HepG2 (cell line): ENCODE results near the gene EIF6. TPM values are rescaled to one million over a fixed set of nuclear protein-coding genes. Genes with fewer than 3 reads are reported as not detected.

ENCODE experiments used
- ATAC-seq: fragments of 200-7000 bp; cut with Tn5 transposase; 3 replicates; pipeline ENCODE4 v1.9.1; 2020; ENCODE audit warnings: mild to moderate bottlenecking, moderate library complexity
- BruUV-seq: library from RNA; stranded (reverse); fragments of 400-500 nt; replicated peaks from 2 replicates; lab custom pipeline; 2021; lab: Mats Ljungman, UMichigan
- CTCF ChIA-PET: fragments of 300-600 bp; formaldehyde crosslinking; extraction: SDS; loops from one replicate; lab custom pipeline; 2021; ENCODE audit warnings: low total read pairs, inconsistent platforms, low intra/inter-chr PET ratio; lab: Yijun Ruan, JAX
- POLR2A ChIA-PET: fragments of 350-600 bp; sonication (Branson Sonifier 250); formaldehyde crosslinking; loops from one replicate; lab custom pipeline; 2020; ENCODE audit warnings: antibody characterized with exemption, inconsistent platforms; lab: Yijun Ruan, JAX
- DNase-seq: peaks from one replicate; pipeline ENCODE4 v3.0.0-alpha.2; 2015; ENCODE audit warnings: low spot score
- FAIRE-seq: peaks from 3 replicates; lab custom pipeline; 2011; peaks lifted over from hg19 to GRCh38; lab: Jason Lieb, UNC
- H2AFZ ChIP-seq: one replicate; pipeline ENCODE4 v1.6.1; 2011; ENCODE audit warnings: low read length, inconsistent platforms
- H3K27ac ChIP-seq: fragments of 300-600 bp; 3 replicates; pipeline ENCODE4 v1.8.0; 2011; ENCODE audit warnings: mixed run types, mild to moderate bottlenecking, mixed read lengths, low read length, inconsistent platforms; ENCODE audit not compliant: insufficient read depth; ENCODE audit errors: extremely low read length
- H3K27me3 ChIP-seq, 2 experiments: fragments of 200-600 bp in 1 of 2; 2 replicates in 1 of 2; 3 replicates in 1 of 2; pipeline versions ENCODE4 v1.6.0 to v1.8.0; 2011; ENCODE audit warnings: low read length in 2 of 2, mild to moderate bottlenecking in 2 of 2, moderate library complexity in 2 of 2, inconsistent platforms in 1 of 2; ENCODE audit not compliant: insufficient read depth in 2 of 2, control insufficient read depth in 1 of 2
- H3K36me3 ChIP-seq, 2 experiments: fragments of 200-600 bp in 1 of 2; replicated peaks in 1 of 2; 2 replicates in 1 of 2; 3 replicates in 1 of 2; pipeline versions ENCODE4 v1.5.1 to v1.8.0; 2011; ENCODE audit warnings: low read length in 2 of 2, inconsistent platforms in 1 of 2; ENCODE audit not compliant: insufficient read depth in 2 of 2, control insufficient read depth in 1 of 2
- H3K4me1 ChIP-seq: 2 replicates; pipeline ENCODE4 v1.5.1; 2012; ENCODE audit warnings: low read length, inconsistent platforms; ENCODE audit not compliant: insufficient read depth
- H3K4me2 ChIP-seq: 2 replicates; pipeline ENCODE4 v1.6.0; 2011; ENCODE audit warnings: low read depth, low read length, inconsistent platforms
- H3K4me3 ChIP-seq, 3 experiments: fragments of 200-600 bp in 1 of 3; sonication (generic), shearing (Covaris generic) in 1 of 3; replicated peaks in 1 of 3; 2 replicates each; pipeline ENCODE4 v1.5.1; 2011 to 2016; ENCODE audit warnings: low read length in 3 of 3, inconsistent platforms in 2 of 3, low read depth in 2 of 3, mild to moderate bottlenecking in 2 of 3, control low read depth in 1 of 3, mixed read lengths in 1 of 3; ENCODE audit not compliant: insufficient read depth in 1 of 3
- H3K79me2 ChIP-seq: one replicate; pipeline ENCODE4 v1.6.1; 2011; ENCODE audit warnings: low read length, inconsistent platforms; ENCODE audit not compliant: insufficient read depth
- H3K9ac ChIP-seq: 2 replicates; pipeline ENCODE4 v1.6.0; 2011; ENCODE audit warnings: mild to moderate bottlenecking, low read depth, low read length, inconsistent platforms; ENCODE audit not compliant: insufficient read depth
- H3K9me3 ChIP-seq: 2 replicates; pipeline ENCODE4 v1.5.1; 2012; ENCODE audit warnings: mild to moderate bottlenecking, low read length
- H4K20me1 ChIP-seq: 2 replicates; pipeline ENCODE4 v1.6.0; 2011; ENCODE audit warnings: inconsistent platforms, mild to moderate bottlenecking, low read length, moderate library complexity; ENCODE audit not compliant: insufficient read depth
- HDAC6 ChIP-seq: fragments of 200-600 bp; sonication (generic); IDR thresholded peaks from 2 replicates; pipeline ENCODE4 v1.7.0; 2017; ENCODE audit warnings: mild to moderate bottlenecking, antibody characterized with exemption, low read length, low read depth
- KAT7 ChIP-seq: IDR thresholded peaks from 2 replicates; pipeline ENCODE4 v1.6.1; 2018; ENCODE audit warnings: borderline replicate concordance, missing compliant biosample characterization
- KLF13 ChIP-seq: sonication (generic); formaldehyde crosslinking; IDR thresholded peaks from 2 replicates; pipeline ENCODE4 v1.4.0; 2020; ENCODE audit warnings: mild to moderate bottlenecking, missing genetic modification reagents
- KLF15 ChIP-seq: sonication (generic); formaldehyde crosslinking; IDR thresholded peaks from 2 replicates; pipeline ENCODE4 v1.8.1; 2023; ENCODE audit warnings: borderline replicate concordance, mild to moderate bottlenecking, inconsistent platforms, missing genetic modification reagents, mixed read lengths
- MZF1 ChIP-seq: sonication (generic); formaldehyde crosslinking; IDR thresholded peaks from 2 replicates; pipeline ENCODE4 v1.8.1; 2023; ENCODE audit warnings: mild to moderate bottlenecking, missing genetic modification reagents, borderline replicate concordance
- RFX5 ChIP-seq: IDR thresholded peaks from 2 replicates; pipeline ENCODE4 v1.6.1; 2011; ENCODE audit warnings: low read depth, low read length, improper control_type of control experiment
- TCF12 ChIP-seq, 2 experiments: fragments of 450-650 bp in 1 of 2; sonication (generic) in 1 of 2; formaldehyde crosslinking in 1 of 2; IDR thresholded peaks; 2 replicates each; pipeline versions ENCODE4 v1.6.1 to v1.8.0; 2017 to 2022; ENCODE audit warnings: antibody characterized with exemption in 1 of 2, mild to moderate bottlenecking in 1 of 2, missing genetic modification reagents in 1 of 2, moderate library complexity in 1 of 2
- XRCC5 ChIP-seq: fragments of 200-400 bp; formaldehyde crosslinking; optimal IDR thresholded peaks from 2 replicates; pipeline ENCODE3; 2017; ENCODE audit warnings: mild to moderate bottlenecking, low read length
- ZC3H4 ChIP-seq: sonication (generic); formaldehyde crosslinking; IDR thresholded peaks from 2 replicates; pipeline ENCODE4 v1.4.0; 2020; ENCODE audit warnings: missing genetic modification reagents, borderline replicate concordance
- ZNF101 ChIP-seq: sonication (generic); formaldehyde crosslinking; IDR thresholded peaks from 2 replicates; pipeline ENCODE4 v1.4.0; 2020; ENCODE audit warnings: mild to moderate bottlenecking, low read depth, missing genetic modification reagents, borderline replicate concordance
- ZNF256 ChIP-seq: sonication (generic); formaldehyde crosslinking; conservative IDR thresholded peaks from 2 replicates; pipeline ENCODE4 v1.4.0; 2020; ENCODE audit warnings: missing genetic modification reagents
- ZNF713 ChIP-seq: sonication (generic); formaldehyde crosslinking; IDR thresholded peaks from 2 replicates; pipeline ENCODE4 v1.4.0; 2020; ENCODE audit warnings: mild to moderate bottlenecking, missing genetic modification reagents
- ZNF746 ChIP-seq: sonication (generic); formaldehyde crosslinking; IDR thresholded peaks from 2 replicates; pipeline ENCODE4 v1.8.0; 2022; ENCODE audit warnings: mild to moderate bottlenecking, missing genetic modification reagents
- WGBS: methylation state at CpG from one replicate; pipeline ENCODE4 v1.1.6; 2017; ENCODE audit warnings: low lambda C conversion rate; 5-methylcytosine and 5-hydroxymethylcytosine counted together
- in situ Hi-C: cut with HindIII; loops from 2 replicates; pipeline ENCODE4 v1.10.0; 2017; ENCODE audit warnings: low pct_unique_long_range_greater_than_20kb; ENCODE audit not compliant: extremely low pct_ligation_motif_present
- intact Hi-C: fragments of 100-400 bp; cut with micrococcal nuclease; formaldehyde crosslinking; loops from one replicate; pipeline ENCODE4 v1.10.0; 2022; ENCODE audit not compliant: unreplicated experiment
- polyA plus RNA-seq, 8 experiments: library from polyadenylated mRNA; depleted of rRNA in 3 of 8; stranded (reverse) in 7 of 8; unstranded in 1 of 8; fragments of >200 nt; fragmentation: Illumina TruSeq in 4 of 8; extraction: Trizol in 4 of 8; gene quantifications; 2 replicates each; pipeline versions ENCODE4 v1.2.1 to v1.2.3, GENCODE V29; 2011 to 2016; ENCODE audit warnings: low read depth in 4 of 8, missing spikeins in 1 of 8, mixed read lengths in 1 of 8; ENCODE audit not compliant: insufficient read depth in 1 of 8
- total RNA-seq, 5 experiments: library from RNA; depleted of rRNA; stranded (reverse); fragments of >200 nt; fragmentation: Illumina TruSeq; extraction: Trizol; gene quantifications; 2 replicates each; pipeline ENCODE4 v1.2.3, GENCODE V29; 2016; ENCODE audit warnings: low read depth in 1 of 5
- TF ChIP-seq, protein P1 (sequence below): sonication (generic); formaldehyde crosslinking; conservative IDR thresholded peaks from 2 replicates; pipeline ENCODE4 v1.4.0; 2020; ENCODE audit warnings: missing genetic modification reagents
- TF ChIP-seq, protein P2 (sequence below): sonication (generic); formaldehyde crosslinking; IDR thresholded peaks from 2 replicates; pipeline ENCODE4 v1.4.0; 2020; ENCODE audit warnings: missing genetic modification reagents
- TF ChIP-seq, protein P3 (sequence below): IDR thresholded peaks from 2 replicates; pipeline ENCODE4 v1.6.1; 2016; ENCODE audit warnings: low read depth, borderline replicate concordance

Gene EIF6
- total and polyA plus RNA-seq, 2 of the 13 experiments (the other 11 are each of a cell fraction or from before 2014, with no cell fraction given), result 462 to 466 TPM

DNA sequence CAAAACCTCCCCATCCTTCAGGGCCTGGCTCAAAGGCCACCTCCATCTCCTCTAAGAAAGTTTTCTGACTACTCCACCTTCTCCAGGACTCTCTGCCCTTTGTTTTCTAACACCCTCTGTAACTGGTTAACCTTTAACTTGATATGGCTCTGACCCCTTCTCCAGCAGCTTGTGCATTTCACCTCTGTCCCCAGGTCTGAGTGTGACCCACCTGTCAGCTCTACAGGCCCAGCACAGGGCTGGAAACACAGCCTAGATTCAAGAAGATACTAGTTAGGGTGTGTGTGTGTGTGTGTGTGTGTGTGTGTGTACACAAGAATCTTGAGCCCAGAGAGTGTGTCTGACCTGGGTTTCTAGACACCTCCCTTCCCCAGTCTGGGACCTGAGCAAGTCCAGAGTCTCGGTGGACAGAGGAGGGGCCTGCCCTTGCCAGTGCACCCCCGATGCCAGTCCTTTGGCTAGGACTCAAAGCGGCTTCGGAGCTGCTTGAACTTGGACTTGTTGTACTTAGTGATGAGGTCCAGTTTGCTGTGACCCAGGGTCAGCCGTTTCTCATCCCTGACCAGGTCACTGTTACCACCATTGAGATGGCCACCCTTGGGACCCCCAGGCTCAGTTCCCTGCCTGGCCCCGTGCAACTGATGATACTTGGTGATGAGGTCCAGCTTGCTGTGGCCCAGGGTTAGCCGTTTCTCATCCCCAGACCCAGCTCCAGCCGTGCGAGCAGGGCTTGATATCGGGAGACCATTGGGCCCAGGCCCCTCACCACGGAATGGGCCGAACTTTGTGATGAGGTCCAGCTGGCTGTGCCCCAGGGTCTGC, 1.7 kb upstream of the EIF6 start:
- Histone ChIP-seq H3K79me2 (peaks cover 36% of the 10 kb centered on the region), H4K20me1 (peaks cover 9% of the 10 kb centered on the region), H3K4me2 (peak overlapping the region; percentile 91), H3K27me3 (peaks cover 3 to 17% of the 10 kb centered on the region in 2 experiments; a peak in 3 of 5 replicates), H3K36me3 (peaks cover 0 to 10% of the 10 kb centered on the region in 2 experiments; a peak in 3 of 5 replicates), H2AFZ (no peak overlapping the region), H3K4me1 (peaks cover 70% of the 10 kb centered on the region), H3K9ac (peak overlapping the region; percentile 97), H3K9me3 (no peaks in the 10 kb centered on the region), H3K4me3 (peak overlapping the region; percentile 80 to 98 (median 81)), H3K27ac (peak overlapping the region; percentile 95)
- WGBS, result 11% methylated on average over 9 of the region's 12 CpGs
- no TSS peak for BruUV-seq
- FAIRE-seq (peak; percentile 92), DNase-seq (peak; percentile 86), ATAC-seq (peak; percentile 70)
- CTCF ChIA-PET, result interaction anchor here (0.8 to 1.1 kb wide), 2 partner anchors 18 to 21 kb away, joined by 3 to 5 read pairs; no protein-coding TSS in a partner anchor
- in situ Hi-C loops, result no loop called here
- POLR2A ChIA-PET, result interaction anchor here (0.9 to 3.0 kb wide), 14 partner anchors 11 to 410 kb away, joined by 3 to 26 read pairs (median 5); partner anchors contain the start of genes ACSS2, CEP250, EDEM2 and UQCC1
- intact Hi-C loops, result no loop called here
- TF ChIP-seq ZNF746, result no peak
- TF ChIP-seq, protein P1, sequence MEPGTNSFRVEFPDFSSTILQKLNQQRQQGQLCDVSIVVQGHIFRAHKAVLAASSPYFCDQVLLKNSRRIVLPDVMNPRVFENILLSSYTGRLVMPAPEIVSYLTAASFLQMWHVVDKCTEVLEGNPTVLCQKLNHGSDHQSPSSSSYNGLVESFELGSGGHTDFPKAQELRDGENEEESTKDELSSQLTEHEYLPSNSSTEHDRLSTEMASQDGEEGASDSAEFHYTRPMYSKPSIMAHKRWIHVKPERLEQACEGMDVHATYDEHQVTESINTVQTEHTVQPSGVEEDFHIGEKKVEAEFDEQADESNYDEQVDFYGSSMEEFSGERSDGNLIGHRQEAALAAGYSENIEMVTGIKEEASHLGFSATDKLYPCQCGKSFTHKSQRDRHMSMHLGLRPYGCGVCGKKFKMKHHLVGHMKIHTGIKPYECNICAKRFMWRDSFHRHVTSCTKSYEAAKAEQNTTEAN, result peak; percentile 78
- TF ChIP-seq ZNF713 (CRISPR knock-in tag), result no peak
- no peak for TF ChIP-seq ZNF256 (CRISPR knock-in tag)
- TF ChIP-seq, protein P2, sequence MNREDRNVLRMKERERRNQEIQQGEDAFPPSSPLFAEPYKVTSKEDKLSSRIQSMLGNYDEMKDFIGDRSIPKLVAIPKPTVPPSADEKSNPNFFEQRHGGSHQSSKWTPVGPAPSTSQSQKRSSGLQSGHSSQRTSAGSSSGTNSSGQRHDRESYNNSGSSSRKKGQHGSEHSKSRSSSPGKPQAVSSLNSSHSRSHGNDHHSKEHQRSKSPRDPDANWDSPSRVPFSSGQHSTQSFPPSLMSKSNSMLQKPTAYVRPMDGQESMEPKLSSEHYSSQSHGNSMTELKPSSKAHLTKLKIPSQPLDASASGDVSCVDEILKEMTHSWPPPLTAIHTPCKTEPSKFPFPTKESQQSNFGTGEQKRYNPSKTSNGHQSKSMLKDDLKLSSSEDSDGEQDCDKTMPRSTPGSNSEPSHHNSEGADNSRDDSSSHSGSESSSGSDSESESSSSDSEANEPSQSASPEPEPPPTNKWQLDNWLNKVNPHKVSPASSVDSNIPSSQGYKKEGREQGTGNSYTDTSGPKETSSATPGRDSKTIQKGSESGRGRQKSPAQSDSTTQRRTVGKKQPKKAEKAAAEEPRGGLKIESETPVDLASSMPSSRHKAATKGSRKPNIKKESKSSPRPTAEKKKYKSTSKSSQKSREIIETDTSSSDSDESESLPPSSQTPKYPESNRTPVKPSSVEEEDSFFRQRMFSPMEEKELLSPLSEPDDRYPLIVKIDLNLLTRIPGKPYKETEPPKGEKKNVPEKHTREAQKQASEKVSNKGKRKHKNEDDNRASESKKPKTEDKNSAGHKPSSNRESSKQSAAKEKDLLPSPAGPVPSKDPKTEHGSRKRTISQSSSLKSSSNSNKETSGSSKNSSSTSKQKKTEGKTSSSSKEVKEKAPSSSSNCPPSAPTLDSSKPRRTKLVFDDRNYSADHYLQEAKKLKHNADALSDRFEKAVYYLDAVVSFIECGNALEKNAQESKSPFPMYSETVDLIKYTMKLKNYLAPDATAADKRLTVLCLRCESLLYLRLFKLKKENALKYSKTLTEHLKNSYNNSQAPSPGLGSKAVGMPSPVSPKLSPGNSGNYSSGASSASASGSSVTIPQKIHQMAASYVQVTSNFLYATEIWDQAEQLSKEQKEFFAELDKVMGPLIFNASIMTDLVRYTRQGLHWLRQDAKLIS (CRISPR knock-in tag), result no peak
- no peak for TF ChIP-seq RFX5
- TF ChIP-seq TCF12 (IDR thresholded peaks at IDR 0.05), result no peak
- no peak for TF ChIP-seq TCF12 (CRISPR knock-in tag; IDR thresholded peaks at IDR 0.05)
- peak; percentile 50 for TF ChIP-seq XRCC5
- TF ChIP-seq MZF1 (CRISPR knock-in tag), result peak; percentile 89; the same call in 1 of the 2 replicates
- no peak for TF ChIP-seq KLF15 (CRISPR knock-in tag)
- TF ChIP-seq, protein P3, sequence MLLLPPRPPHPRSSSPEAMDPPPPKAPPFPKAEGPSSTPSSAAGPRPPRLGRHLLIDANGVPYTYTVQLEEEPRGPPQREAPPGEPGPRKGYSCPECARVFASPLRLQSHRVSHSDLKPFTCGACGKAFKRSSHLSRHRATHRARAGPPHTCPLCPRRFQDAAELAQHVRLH, result 0 out of 2 replicates have a peak, but pooled peaks have one; percentile 52
- TF ChIP-seq HDAC6, result no peak
- TF ChIP-seq KLF13 (CRISPR knock-in tag), result no peak
- TF ChIP-seq ZC3H4 (CRISPR knock-in tag), result no peak; the same call in 1 of the 2 replicates
- no peak; the same call in 1 of the 2 replicates for TF ChIP-seq KAT7 (CRISPR knock-in tag)
- TF ChIP-seq ZNF101 (CRISPR knock-in tag), result no peak
